HepG2 (cell line): ENCODE data around the gene C1orf87. TPM values are rescaled to one million over a fixed set of nuclear protein-coding genes. Genes with fewer than 3 reads are reported as not detected.

Source experiments
- ATAC-seq: fragments of 200-7000 bp; cut with Tn5 transposase; 3 replicates; pipeline ENCODE4 v1.9.1; 2020; ENCODE audit warnings: mild to moderate bottlenecking, moderate library complexity
- BruUV-seq: library from RNA; stranded (reverse); fragments of 400-500 nt; replicated peaks from 2 replicates; lab custom pipeline; 2021; lab: Mats Ljungman, UMichigan
- CTCF ChIA-PET: fragments of 300-600 bp; formaldehyde crosslinking; extraction: SDS; loops from one replicate; lab custom pipeline; 2021; ENCODE audit warnings: low total read pairs, inconsistent platforms, low intra/inter-chr PET ratio; lab: Yijun Ruan, JAX
- POLR2A ChIA-PET: fragments of 350-600 bp; sonication (Branson Sonifier 250); formaldehyde crosslinking; loops from one replicate; lab custom pipeline; 2020; ENCODE audit warnings: antibody characterized with exemption, inconsistent platforms; lab: Yijun Ruan, JAX
- DNase-seq: peaks from one replicate; pipeline ENCODE4 v3.0.0-alpha.2; 2015; ENCODE audit warnings: low spot score
- FAIRE-seq: peaks from 3 replicates; lab custom pipeline; 2011; peaks lifted over from hg19 to GRCh38; lab: Jason Lieb, UNC
- H2AFZ ChIP-seq: one replicate; pipeline ENCODE4 v1.6.1; 2011; ENCODE audit warnings: low read length, inconsistent platforms
- H3K27ac ChIP-seq: fragments of 300-600 bp; 3 replicates; pipeline ENCODE4 v1.8.0; 2011; ENCODE audit warnings: mixed run types, mild to moderate bottlenecking, mixed read lengths, low read length, inconsistent platforms; ENCODE audit not compliant: insufficient read depth; ENCODE audit errors: extremely low read length
- H3K27me3 ChIP-seq, 2 experiments: fragments of 200-600 bp in 1 of 2; 2 replicates in 1 of 2; 3 replicates in 1 of 2; pipeline versions ENCODE4 v1.6.0 to v1.8.0; 2011; ENCODE audit warnings: low read length in 2 of 2, mild to moderate bottlenecking in 2 of 2, moderate library complexity in 2 of 2, inconsistent platforms in 1 of 2; ENCODE audit not compliant: insufficient read depth in 2 of 2, control insufficient read depth in 1 of 2
- H3K36me3 ChIP-seq, 2 experiments: fragments of 200-600 bp in 1 of 2; replicated peaks in 1 of 2; 2 replicates in 1 of 2; 3 replicates in 1 of 2; pipeline versions ENCODE4 v1.5.1 to v1.8.0; 2011; ENCODE audit warnings: low read length in 2 of 2, inconsistent platforms in 1 of 2; ENCODE audit not compliant: insufficient read depth in 2 of 2, control insufficient read depth in 1 of 2
- H3K4me1 ChIP-seq: 2 replicates; pipeline ENCODE4 v1.5.1; 2012; ENCODE audit warnings: low read length, inconsistent platforms; ENCODE audit not compliant: insufficient read depth
- H3K4me2 ChIP-seq: 2 replicates; pipeline ENCODE4 v1.6.0; 2011; ENCODE audit warnings: low read depth, low read length, inconsistent platforms
- H3K4me3 ChIP-seq, 3 experiments: fragments of 200-600 bp in 1 of 3; sonication (generic), shearing (Covaris generic) in 1 of 3; replicated peaks in 1 of 3; 2 replicates each; pipeline ENCODE4 v1.5.1; 2011 to 2016; ENCODE audit warnings: low read length in 3 of 3, inconsistent platforms in 2 of 3, low read depth in 2 of 3, mild to moderate bottlenecking in 2 of 3, control low read depth in 1 of 3, mixed read lengths in 1 of 3; ENCODE audit not compliant: insufficient read depth in 1 of 3
- H3K79me2 ChIP-seq: one replicate; pipeline ENCODE4 v1.6.1; 2011; ENCODE audit warnings: low read length, inconsistent platforms; ENCODE audit not compliant: insufficient read depth
- H3K9ac ChIP-seq: 2 replicates; pipeline ENCODE4 v1.6.0; 2011; ENCODE audit warnings: mild to moderate bottlenecking, low read depth, low read length, inconsistent platforms; ENCODE audit not compliant: insufficient read depth
- H3K9me3 ChIP-seq: 2 replicates; pipeline ENCODE4 v1.5.1; 2012; ENCODE audit warnings: mild to moderate bottlenecking, low read length
- H4K20me1 ChIP-seq: 2 replicates; pipeline ENCODE4 v1.6.0; 2011; ENCODE audit warnings: inconsistent platforms, mild to moderate bottlenecking, low read length, moderate library complexity; ENCODE audit not compliant: insufficient read depth
- BRD4 ChIP-seq: sonication (generic); formaldehyde crosslinking; IDR thresholded peaks from 2 replicates; pipeline ENCODE4 v1.4.0; 2020; ENCODE audit warnings: missing genetic modification reagents
- CENPT ChIP-seq: sonication (generic); formaldehyde crosslinking; IDR thresholded peaks from 2 replicates; pipeline ENCODE4 v1.8.0; 2022; ENCODE audit warnings: low read depth, mild to moderate bottlenecking, moderate library complexity, missing genetic modification reagents
- ETV6 ChIP-seq: sonication (generic); formaldehyde crosslinking; conservative IDR thresholded peaks from 2 replicates; pipeline ENCODE4 v1.4.0; 2020; ENCODE audit warnings: missing genetic modification reagents
- RBM22 ChIP-seq: fragments of 200-400 bp; formaldehyde crosslinking; optimal IDR thresholded peaks from 2 replicates; pipeline ENCODE3; 2017; ENCODE audit warnings: mild to moderate bottlenecking, low read length, moderate library complexity
- SIN3A ChIP-seq: IDR thresholded peaks from 2 replicates; pipeline ENCODE4 v1.6.1; 2011; ENCODE audit warnings: low read depth, mild to moderate bottlenecking, control low read depth, low read length, borderline replicate concordance
- SKI ChIP-seq: fragments of 450-650 bp; IDR thresholded peaks from one replicate; pipeline ENCODE4 v1.6.1; 2018; ENCODE audit warnings: mild to moderate bottlenecking; ENCODE audit not compliant: partially characterized antibody
- SNAI1 ChIP-seq: sonication (generic); formaldehyde crosslinking; IDR thresholded peaks from 2 replicates; pipeline ENCODE4 v1.5.0; 2020; ENCODE audit warnings: mild to moderate bottlenecking, missing genetic modification reagents, borderline replicate concordance
- SRY ChIP-seq: sonication (generic); formaldehyde crosslinking; IDR thresholded peaks from 2 replicates; pipeline ENCODE4 v1.8.0; 2022; ENCODE audit warnings: mild to moderate bottlenecking, missing genetic modification reagents
- ZEB1 ChIP-seq: IDR thresholded peaks from 2 replicates; pipeline ENCODE4 v1.6.1; 2012; ENCODE audit warnings: mild to moderate bottlenecking, low read depth, inconsistent platforms; ENCODE audit not compliant: insufficient replicate concordance
- ZKSCAN5 ChIP-seq: sonication (generic); formaldehyde crosslinking; IDR thresholded peaks from 2 replicates; pipeline ENCODE4 v1.5.1; 2020; ENCODE audit warnings: mild to moderate bottlenecking, missing genetic modification reagents
- ZNF546 ChIP-seq: sonication (generic); formaldehyde crosslinking; conservative IDR thresholded peaks from 2 replicates; pipeline ENCODE4 v1.8.1; 2023; ENCODE audit warnings: mild to moderate bottlenecking, missing genetic modification reagents
- ZNF776 ChIP-seq: sonication (generic); formaldehyde crosslinking; IDR thresholded peaks from 2 replicates; pipeline ENCODE4 v1.4.0; 2020; ENCODE audit warnings: mild to moderate bottlenecking, missing genetic modification reagents
- WGBS: methylation state at CpG from one replicate; pipeline ENCODE4 v1.1.6; 2017; ENCODE audit warnings: low lambda C conversion rate; 5-methylcytosine and 5-hydroxymethylcytosine counted together
- in situ Hi-C: cut with HindIII; loops from 2 replicates; pipeline ENCODE4 v1.10.0; 2017; ENCODE audit warnings: low pct_unique_long_range_greater_than_20kb; ENCODE audit not compliant: extremely low pct_ligation_motif_present
- intact Hi-C: fragments of 100-400 bp; cut with micrococcal nuclease; formaldehyde crosslinking; loops from one replicate; pipeline ENCODE4 v1.10.0; 2022; ENCODE audit not compliant: unreplicated experiment
- polyA plus RNA-seq, 8 experiments: library from polyadenylated mRNA; depleted of rRNA in 3 of 8; stranded (reverse) in 7 of 8; unstranded in 1 of 8; fragments of >200 nt; fragmentation: Illumina TruSeq in 4 of 8; extraction: Trizol in 4 of 8; gene quantifications; 2 replicates each; pipeline versions ENCODE4 v1.2.1 to v1.2.3, GENCODE V29; 2011 to 2016; ENCODE audit warnings: low read depth in 4 of 8, missing spikeins in 1 of 8, mixed read lengths in 1 of 8; ENCODE audit not compliant: insufficient read depth in 1 of 8
- total RNA-seq, 5 experiments: library from RNA; depleted of rRNA; stranded (reverse); fragments of >200 nt; fragmentation: Illumina TruSeq; extraction: Trizol; gene quantifications; 2 replicates each; pipeline ENCODE4 v1.2.3, GENCODE V29; 2016; ENCODE audit warnings: low read depth in 1 of 5
- TF ChIP-seq, protein P1 (sequence below): sonication (generic); formaldehyde crosslinking; IDR thresholded peaks from 2 replicates; pipeline ENCODE4 v1.8.0; 2022; ENCODE audit warnings: mild to moderate bottlenecking, missing genetic modification reagents

The C1orf87 gene
- total and polyA plus RNA-seq, 2 of the 13 experiments (the other 11 are each of a cell fraction or from before 2014, with no cell fraction given): not detected

DNA sequence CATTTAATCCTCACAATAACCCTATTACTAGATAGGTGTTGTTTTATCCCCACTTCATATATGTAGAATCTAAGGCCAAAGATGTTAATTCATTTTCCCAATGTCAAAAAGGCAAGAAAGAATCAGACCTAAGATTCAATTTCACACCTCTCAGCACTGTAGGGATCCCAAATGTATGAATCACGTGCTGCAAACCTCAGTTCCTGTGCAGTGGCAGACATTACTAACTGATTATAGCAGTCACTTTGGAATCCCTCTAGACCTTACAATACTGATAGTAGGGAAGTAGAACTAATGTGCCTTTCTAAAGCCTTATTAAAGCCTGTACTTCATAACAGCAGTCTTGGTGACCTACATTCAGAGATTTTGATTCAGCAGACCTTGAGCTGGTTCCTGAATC is 2.3 kb downstream of the C1orf87 start:
- H3K27ac ChIP-seq: no peak overlapping the region
- no peaks in the 10 kb centered on the region for H3K9me3 ChIP-seq
- H3K4me2 ChIP-seq: no peak overlapping the region
- CTCF ChIA-PET: no interaction called here
- intact Hi-C loops: no loop called here
- FAIRE-seq: no peak
- TF ChIP-seq SIN3A (no peak), SRY (CRISPR knock-in tag) (no peak), ZEB1 (no peak), ZNF776 (no peak), ZNF546 (CRISPR knock-in tag) (no peak), ZKSCAN5 (no peak), RBM22 (no peak), SNAI1 (CRISPR knock-in tag) (no peak), BRD4 (CRISPR knock-in tag) (no peak), CENPT (CRISPR knock-in tag) (no peak), SKI (no peak), ETV6 (no peak)
- TF ChIP-seq, protein P1, sequence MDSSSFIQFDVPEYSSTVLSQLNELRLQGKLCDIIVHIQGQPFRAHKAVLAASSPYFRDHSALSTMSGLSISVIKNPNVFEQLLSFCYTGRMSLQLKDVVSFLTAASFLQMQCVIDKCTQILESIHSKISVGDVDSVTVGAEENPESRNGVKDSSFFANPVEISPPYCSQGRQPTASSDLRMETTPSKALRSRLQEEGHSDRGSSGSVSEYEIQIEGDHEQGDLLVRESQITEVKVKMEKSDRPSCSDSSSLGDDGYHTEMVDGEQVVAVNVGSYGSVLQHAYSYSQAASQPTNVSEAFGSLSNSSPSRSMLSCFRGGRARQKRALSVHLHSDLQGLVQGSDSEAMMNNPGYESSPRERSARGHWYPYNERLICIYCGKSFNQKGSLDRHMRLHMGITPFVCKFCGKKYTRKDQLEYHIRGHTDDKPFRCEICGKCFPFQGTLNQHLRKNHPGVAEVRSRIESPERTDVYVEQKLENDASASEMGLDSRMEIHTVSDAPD: no peak
- TF ChIP-seq, all 625 proteins: peak for 0
- H3K36me3 ChIP-seq: no peaks in the 10 kb centered on the region
- POLR2A ChIA-PET: no interaction called here
- no TSS peak for BruUV-seq
- H3K4me3 ChIP-seq: no peak overlapping the region
- H3K27me3 ChIP-seq: peaks cover 0 to 12% of the 10 kb centered on the region in 2 experiments; a peak in 2 of 5 replicates
- no peaks in the 10 kb centered on the region for H3K79me2 ChIP-seq
- DNase-seq (no peak), ATAC-seq (no peak)
- in situ Hi-C loops: no loop called here
- no peaks in the 10 kb centered on the region for H3K4me1 ChIP-seq
- no peaks in the 10 kb centered on the region for H4K20me1 ChIP-seq
- WGBS: 0% methylated on average over 1 of the region's 1 CpG
- H3K9ac ChIP-seq: no peak overlapping the region
- H2AFZ ChIP-seq: no peak overlapping the region
